Upper lobe of left lung (tissue), 6 donors: ENCODE data around the gene GMIP. TPM values are rescaled to one million over a fixed set of nuclear protein-coding genes. Genes with fewer than 3 reads are reported as not detected.

Source experiments
- ATAC-seq, 2 donors: fragments of 200-7000 bp; cut with Tn5 transposase; one replicate each; pipeline ENCODE4 v1.9.1; 2022; ENCODE audit warnings: mild to moderate bottlenecking in 2 of 2, moderate library complexity in 2 of 2; ENCODE audit not compliant: low FRiP score in 2 of 2
- DNase-seq, 2 donors: peaks; one replicate each; pipeline ENCODE4 v3.0.0-alpha.2; 2019 to 2020
- H3K27ac ChIP-seq, 4 donors: fragments of 200-600 bp; sonication (generic); one replicate each; pipeline ENCODE4 v1.5.1; 2016 to 2019
- H3K27me3 ChIP-seq, 4 donors: fragments of 200-600 bp; sonication (generic); one replicate each; pipeline ENCODE4 v1.5.1; 2017 to 2019
- H3K36me3 ChIP-seq, 4 donors: fragments of 200-600 bp; sonication (generic); one replicate each; pipeline ENCODE4 v1.5.1; 2016 to 2019
- H3K4me1 ChIP-seq, 4 donors: fragments of 200-600 bp; sonication (generic); one replicate each; pipeline ENCODE4 v1.5.1; 2018 to 2019
- H3K4me3 ChIP-seq, 4 donors: fragments of 200-600 bp; sonication (generic); one replicate each; pipeline ENCODE4 v1.5.1; 2017 to 2019; ENCODE audit warnings: mild to moderate bottlenecking in 2 of 4, moderate library complexity in 1 of 4
- H3K9me3 ChIP-seq, 4 donors: fragments of 200-600 bp; sonication (generic); one replicate each; pipeline ENCODE4 v1.5.1; 2018 to 2019
- EP300 ChIP-seq, 4 donors: sonication (generic); formaldehyde crosslinking; IDR thresholded peaks; one replicate each; pipeline ENCODE4 v1.5.1; 2017; ENCODE audit warnings: antibody characterized with exemption in 4 of 4, control low read depth in 2 of 4
- POLR2A ChIP-seq, 4 donors: fragments of 450-650 bp; IDR thresholded peaks; one replicate each; pipeline ENCODE4 v1.5.1; 2016 to 2017; ENCODE audit warnings: antibody characterized with exemption in 4 of 4, mild to moderate bottlenecking in 2 of 4
- POLR2AphosphoS5 ChIP-seq, 2 donors: sonication (generic); formaldehyde crosslinking; IDR thresholded peaks; one replicate each; pipeline ENCODE4 v1.5.1; 2017; ENCODE audit warnings: antibody characterized with exemption in 2 of 2
- WGBS, 2 donors: methylation state at CpG; one replicate each; pipeline ENCODE4 v1.1.5; 2017 to 2018; 5-methylcytosine and 5-hydroxymethylcytosine counted together
- total RNA-seq, 6 donors: library from RNA; depleted of rRNA in 4 of 6; stranded (reverse); fragments of >200 nt in 4 of 6; gene quantifications; one replicate each; pipeline versions ENCODE4 v1.1.0 to v1.2.1, GENCODE V29; 2016 to 2021
- TF ChIP-seq, protein P1 (sequence below), 6 experiments: fragments of 450-650 bp in 4 of 6; fragments of 200-600 bp in 2 of 6; sonication (generic) in 2 of 6; IDR thresholded peaks; one replicate each; pipeline ENCODE4 v1.5.1; 2016 to 2019; ENCODE audit warnings: antibody characterized with exemption in 6 of 6
- donor health status: DM: no; HTN: no; CAD: no; lungs with moderate emphysema.
- donor health status: DM: no; HTN: yes; CAD: no; lungs with severe emphysema.

Gene GMIP
- total RNA-seq, 6 donors from 2014 or later, result 20.8 to 109 (median 49.1) TPM

DNA sequence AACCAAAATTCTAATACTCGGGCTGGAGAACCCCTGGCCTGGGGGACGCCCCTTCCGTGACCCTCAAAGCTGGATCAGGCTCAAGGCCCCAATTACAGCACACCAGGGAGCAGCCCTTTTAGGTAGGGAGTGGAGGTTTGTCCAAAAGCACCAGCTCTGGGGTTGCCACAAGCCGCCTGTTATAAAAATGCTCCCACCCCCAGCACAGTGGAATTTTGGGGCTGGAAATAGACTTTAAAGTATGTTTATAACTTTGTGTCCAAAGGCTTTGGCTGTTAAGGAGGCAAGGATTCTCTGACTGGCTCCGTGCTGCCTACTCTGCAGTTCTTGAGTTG, 564 bp upstream of the GMIP start:
- Histone ChIP-seq H3K4me1 (peaks cover 8 to 24% (median 11%) of the 10 kb centered on the region in 4 donors), H3K9me3 (no peaks in the 10 kb centered on the region), H3K4me3 (peak overlapping the region in 3 of 4 donors; percentile 79 to 99 (median 83)), H3K27me3 (no peaks in the 10 kb centered on the region), H3K27ac (peak overlapping the region; percentile 83 to 93 (median 91)), H3K36me3 (peaks cover 21 to 54% (median 40%) of the 10 kb centered on the region in 4 donors)
- no peak for ATAC-seq
- TF ChIP-seq POLR2A (IDR thresholded peaks at IDR 0.05) (no peak), POLR2AphosphoS5 (IDR thresholded peaks at IDR 0.05) (no peak), EP300 (IDR thresholded peaks at IDR 0.05) (no peak)
- TF ChIP-seq, protein P1, sequence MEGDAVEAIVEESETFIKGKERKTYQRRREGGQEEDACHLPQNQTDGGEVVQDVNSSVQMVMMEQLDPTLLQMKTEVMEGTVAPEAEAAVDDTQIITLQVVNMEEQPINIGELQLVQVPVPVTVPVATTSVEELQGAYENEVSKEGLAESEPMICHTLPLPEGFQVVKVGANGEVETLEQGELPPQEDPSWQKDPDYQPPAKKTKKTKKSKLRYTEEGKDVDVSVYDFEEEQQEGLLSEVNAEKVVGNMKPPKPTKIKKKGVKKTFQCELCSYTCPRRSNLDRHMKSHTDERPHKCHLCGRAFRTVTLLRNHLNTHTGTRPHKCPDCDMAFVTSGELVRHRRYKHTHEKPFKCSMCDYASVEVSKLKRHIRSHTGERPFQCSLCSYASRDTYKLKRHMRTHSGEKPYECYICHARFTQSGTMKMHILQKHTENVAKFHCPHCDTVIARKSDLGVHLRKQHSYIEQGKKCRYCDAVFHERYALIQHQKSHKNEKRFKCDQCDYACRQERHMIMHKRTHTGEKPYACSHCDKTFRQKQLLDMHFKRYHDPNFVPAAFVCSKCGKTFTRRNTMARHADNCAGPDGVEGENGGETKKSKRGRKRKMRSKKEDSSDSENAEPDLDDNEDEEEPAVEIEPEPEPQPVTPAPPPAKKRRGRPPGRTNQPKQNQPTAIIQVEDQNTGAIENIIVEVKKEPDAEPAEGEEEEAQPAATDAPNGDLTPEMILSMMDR (IDR thresholded peaks at IDR 0.05), result no peak
- 10 to 28% methylated on average over 1 to 5 of the region's 5 CpGs for WGBS, 2 donors
- DNase-seq, result no peak

DNA sequence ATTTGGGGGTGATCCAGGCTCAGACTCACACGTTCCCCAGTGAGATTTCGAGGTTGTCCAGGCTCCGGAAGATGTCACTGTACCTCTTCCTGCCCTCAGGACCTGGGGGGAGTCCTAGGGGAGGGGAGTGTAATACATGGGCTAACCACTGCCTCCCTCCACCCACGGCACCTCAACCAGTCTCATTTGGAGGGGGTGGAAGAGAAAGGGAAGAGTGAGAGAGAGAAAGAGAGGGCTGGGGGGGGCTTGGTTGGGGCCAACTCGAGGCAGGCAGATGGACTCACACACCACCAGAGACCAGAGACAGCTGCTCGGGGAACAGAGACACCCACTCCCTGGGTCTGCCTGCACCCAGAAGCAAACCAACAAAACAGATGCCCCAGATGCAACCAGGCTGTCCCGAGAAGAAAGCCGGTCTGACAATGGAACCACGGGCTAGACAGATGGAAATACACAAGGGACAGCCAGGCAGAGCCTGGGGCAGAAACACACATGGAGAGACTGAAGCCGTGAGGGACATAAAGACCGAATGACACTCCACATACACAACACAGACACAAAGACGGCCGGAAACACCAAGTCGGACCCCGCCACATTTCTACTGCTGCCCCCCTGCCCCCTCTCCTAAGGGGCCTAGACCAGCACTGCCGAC, 825 bp downstream of the GMIP start:
- no peaks in the 10 kb centered on the region for H3K27me3 ChIP-seq
- ATAC-seq (peak in 1 of 2 donors; percentile 2), DNase-seq (peak in 1 of 2 donors; percentile 40)
- 18 to 50% methylated on average over 7 to 16 of the region's 16 CpGs for WGBS, 2 donors
- peak overlapping the region; percentile 79 to 99 (median 90) for H3K4me3 ChIP-seq
- peaks cover 21 to 58% (median 41%) of the 10 kb centered on the region in 4 donors for H3K36me3 ChIP-seq
- H3K4me1 ChIP-seq, result peaks cover 8 to 24% (median 11%) of the 10 kb centered on the region in 4 donors
- H3K27ac ChIP-seq, result peak overlapping the region; percentile 83 to 93 (median 91)
- no peaks in the 10 kb centered on the region for H3K9me3 ChIP-seq
- TF ChIP-seq POLR2AphosphoS5 (IDR thresholded peaks at IDR 0.05), result no peak
- TF ChIP-seq EP300 (IDR thresholded peaks at IDR 0.05), result no peak
- TF ChIP-seq, protein P1 (IDR thresholded peaks at IDR 0.05), result no peak
- TF ChIP-seq POLR2A (IDR thresholded peaks at IDR 0.05), result no peak

DNA sequence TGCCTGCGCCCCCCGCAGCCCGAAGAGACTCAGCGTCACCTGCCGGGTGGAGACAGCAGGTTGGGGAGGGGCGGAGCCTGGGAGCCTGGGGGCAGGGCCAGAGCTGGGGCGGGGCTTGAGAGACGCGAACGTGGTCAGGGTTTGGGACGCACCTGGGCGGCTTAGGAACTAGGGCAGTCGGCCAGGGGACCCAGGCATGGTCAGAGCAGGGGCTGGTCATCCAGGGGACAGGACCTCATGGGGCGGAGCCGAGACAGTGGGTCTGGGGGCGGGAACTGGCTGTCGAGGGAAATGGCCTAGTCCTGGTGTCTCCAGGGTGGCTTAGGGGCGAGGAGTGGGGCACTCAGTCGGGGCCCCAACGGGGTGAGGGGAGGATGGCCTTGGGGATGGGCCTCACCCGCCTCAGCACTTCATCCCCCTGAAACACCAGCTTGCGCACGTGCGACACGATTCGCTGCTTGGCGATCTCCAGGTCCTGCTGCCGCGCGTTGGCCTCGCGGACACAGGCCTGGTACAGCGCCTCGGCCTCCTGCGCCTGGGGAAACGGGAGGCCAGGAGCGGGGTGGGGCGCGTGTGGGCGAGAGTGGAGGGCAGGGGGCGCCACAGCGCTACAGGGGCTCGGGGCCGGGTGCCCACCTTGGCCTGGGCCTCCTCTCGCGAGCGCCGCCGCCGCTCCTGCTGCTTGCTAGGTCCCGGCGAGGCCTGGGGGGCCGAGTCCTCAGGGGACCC, 5.8 kb downstream of the GMIP start:
- peak overlapping the region in 2 of 4 donors; percentile 17 to 29 for H3K4me3 ChIP-seq
- ATAC-seq (peak in 1 of 2 donors; percentile 13), DNase-seq (peak in 1 of 2 donors; percentile 80)
- H3K27me3 ChIP-seq, result no peaks in the 10 kb centered on the region
- H3K27ac ChIP-seq, result no peak overlapping the region
- no peaks in the 10 kb centered on the region for H3K9me3 ChIP-seq
- TF ChIP-seq, protein P1 (IDR thresholded peaks at IDR 0.05), result no peak
- TF ChIP-seq EP300 (IDR thresholded peaks at IDR 0.05), result no peak
- no peak for TF ChIP-seq POLR2A (IDR thresholded peaks at IDR 0.05)
- no peak for TF ChIP-seq POLR2AphosphoS5 (IDR thresholded peaks at IDR 0.05)
- peaks cover 5 to 79% (median 50%) of the 10 kb centered on the region in 4 donors for H3K36me3 ChIP-seq
- 86 to 95% methylated on average over 20 to 46 of the region's 53 CpGs for WGBS, 2 donors
- peaks cover under 1 to 11% (median 8%) of the 10 kb centered on the region in 4 donors for H3K4me1 ChIP-seq

DNA sequence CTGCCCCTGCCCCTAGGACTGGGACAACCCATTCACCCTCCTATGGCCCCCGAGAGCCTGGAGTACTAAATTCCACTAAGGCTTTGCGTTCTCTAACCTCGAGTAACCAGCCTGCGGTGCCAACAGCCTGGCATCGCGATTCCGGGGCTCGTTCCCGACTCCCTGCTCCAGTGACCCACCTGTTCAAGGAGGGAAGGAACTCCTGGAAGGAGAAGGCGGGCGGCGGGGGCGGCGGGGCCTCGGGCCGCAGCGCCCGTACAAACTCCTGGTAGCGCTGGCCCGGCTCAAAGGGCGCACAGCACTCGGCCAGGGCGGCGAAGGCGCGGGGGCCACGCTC, 6.3 kb downstream of the GMIP start:
- WGBS, 2 donors, result 88 to 100% methylated on average over 4 to 27 of the region's 27 CpGs
- Histone ChIP-seq H3K27ac (no peak overlapping the region), H3K4me1 (peaks cover 0 to 6% (median 3%) of the 10 kb centered on the region in 4 donors), H3K36me3 (peaks cover 5 to 84% (median 56%) of the 10 kb centered on the region in 4 donors), H3K4me3 (peak overlapping the region in 2 of 4 donors; percentile 17 to 29), H3K27me3 (no peaks in the 10 kb centered on the region), H3K9me3 (no peaks in the 10 kb centered on the region)
- TF ChIP-seq POLR2A (IDR thresholded peaks at IDR 0.05) (no peak), EP300 (IDR thresholded peaks at IDR 0.05) (no peak), POLR2AphosphoS5 (IDR thresholded peaks at IDR 0.05) (no peak)
- TF ChIP-seq, protein P1 (IDR thresholded peaks at IDR 0.05), result no peak
- DNase-seq (peak in 1 of 2 donors; percentile 85), ATAC-seq (no peak)
